Measurements from ENCODE around the gene WFDC5. TPM values are rescaled to one million over a fixed set of nuclear protein-coding genes. Genes with fewer than 3 reads are reported as not detected.
A peak's percentile ranks its signal among the peaks of the same experiment; 100 is the strongest.
"Not testable (repeated sequence)": the region's sequence is repeated elsewhere in the genome, so short reads cannot be mapped to it uniquely, and the experiment has no call there.

The WFDC5 gene
- polyA plus RNA-seq, 1 experiment, result not detected

DNA sequence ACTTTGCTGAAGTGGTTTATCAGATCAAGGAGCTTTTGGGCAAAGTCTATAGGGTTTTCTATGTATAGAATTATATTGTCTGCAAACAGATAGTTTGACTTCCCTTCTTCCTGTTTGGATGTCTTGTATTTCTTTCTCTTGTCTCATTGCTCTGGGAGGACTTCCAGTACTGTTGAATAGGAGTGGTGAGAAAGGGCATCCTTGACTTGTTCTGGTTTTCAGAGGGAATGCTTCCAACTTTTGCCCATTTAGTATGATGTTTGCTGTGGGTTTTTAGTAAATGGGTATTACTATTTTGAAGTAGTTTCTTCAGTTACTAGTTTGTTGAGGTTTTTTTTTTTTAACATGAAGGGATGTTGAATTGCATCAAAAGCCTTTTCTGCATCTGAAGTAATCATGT lies 50.2 kb downstream of the WFDC5 start:
- POLR2A ChIA-PET, result no interaction called here
- H3K9me3 ChIP-seq (ENCODE audit: control insufficient read depth, insufficient read depth, low read length), result no peaks in the 10 kb centered on the region
- H3K27ac ChIP-seq (ENCODE audit: low read depth, low read length), result no peak overlapping the region
- TF ChIP-seq, protein P1, sequence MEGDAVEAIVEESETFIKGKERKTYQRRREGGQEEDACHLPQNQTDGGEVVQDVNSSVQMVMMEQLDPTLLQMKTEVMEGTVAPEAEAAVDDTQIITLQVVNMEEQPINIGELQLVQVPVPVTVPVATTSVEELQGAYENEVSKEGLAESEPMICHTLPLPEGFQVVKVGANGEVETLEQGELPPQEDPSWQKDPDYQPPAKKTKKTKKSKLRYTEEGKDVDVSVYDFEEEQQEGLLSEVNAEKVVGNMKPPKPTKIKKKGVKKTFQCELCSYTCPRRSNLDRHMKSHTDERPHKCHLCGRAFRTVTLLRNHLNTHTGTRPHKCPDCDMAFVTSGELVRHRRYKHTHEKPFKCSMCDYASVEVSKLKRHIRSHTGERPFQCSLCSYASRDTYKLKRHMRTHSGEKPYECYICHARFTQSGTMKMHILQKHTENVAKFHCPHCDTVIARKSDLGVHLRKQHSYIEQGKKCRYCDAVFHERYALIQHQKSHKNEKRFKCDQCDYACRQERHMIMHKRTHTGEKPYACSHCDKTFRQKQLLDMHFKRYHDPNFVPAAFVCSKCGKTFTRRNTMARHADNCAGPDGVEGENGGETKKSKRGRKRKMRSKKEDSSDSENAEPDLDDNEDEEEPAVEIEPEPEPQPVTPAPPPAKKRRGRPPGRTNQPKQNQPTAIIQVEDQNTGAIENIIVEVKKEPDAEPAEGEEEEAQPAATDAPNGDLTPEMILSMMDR (IDR thresholded peaks at IDR 0.05; ENCODE audit: low read depth, low read length), result no peak
- no peak overlapping the region for H3K4me3 ChIP-seq (ENCODE audit: low read depth, low read length)
- no peak for DNase-seq (ENCODE audit: low read depth, low spot score)
- H3K27me3 ChIP-seq (ENCODE audit: control insufficient read depth, insufficient read depth, low read length), result no peaks in the 10 kb centered on the region
- CTCF ChIA-PET, result interaction anchor here (0.6 to 1.4 kb wide), 3 partner anchors 20 to 31 kb away, joined by 3 read pairs; no protein-coding TSS in a partner anchor

DNA sequence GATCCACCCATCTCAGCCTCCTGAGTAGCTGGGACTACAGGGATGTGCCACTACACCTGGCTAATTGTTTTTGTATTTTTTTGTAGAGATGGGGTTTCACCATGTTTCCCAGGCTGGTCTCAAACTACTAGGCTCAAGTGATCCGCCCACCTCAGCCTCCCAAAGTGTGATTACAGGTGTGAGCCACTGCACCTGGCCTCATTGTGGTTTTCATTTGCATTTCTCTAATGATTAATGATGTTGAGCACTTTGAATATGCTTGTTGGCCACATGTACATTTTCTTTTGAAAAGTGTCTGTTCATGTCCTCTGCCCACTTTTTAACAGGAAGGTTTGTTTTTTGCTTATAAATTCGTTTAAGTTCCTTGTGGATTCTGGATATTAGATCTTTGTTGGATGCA lies 51.9 kb downstream of the WFDC5 start:
- H3K27ac ChIP-seq (ENCODE audit: low read depth, low read length); H3K9me3 ChIP-seq (ENCODE audit: control insufficient read depth, insufficient read depth, low read length); H3K27me3 ChIP-seq (ENCODE audit: control insufficient read depth, insufficient read depth, low read length); H3K4me3 ChIP-seq (ENCODE audit: low read depth, low read length); DNase-seq (ENCODE audit: low read depth, low spot score); POLR2A ChIA-PET: not testable (repeated sequence)
- CTCF ChIA-PET, result interaction anchor here (0.6 to 1.4 kb wide), 2 partner anchors 20 to 714 kb away, joined by 3 to 4 read pairs; no protein-coding TSS in a partner anchor

DNA sequence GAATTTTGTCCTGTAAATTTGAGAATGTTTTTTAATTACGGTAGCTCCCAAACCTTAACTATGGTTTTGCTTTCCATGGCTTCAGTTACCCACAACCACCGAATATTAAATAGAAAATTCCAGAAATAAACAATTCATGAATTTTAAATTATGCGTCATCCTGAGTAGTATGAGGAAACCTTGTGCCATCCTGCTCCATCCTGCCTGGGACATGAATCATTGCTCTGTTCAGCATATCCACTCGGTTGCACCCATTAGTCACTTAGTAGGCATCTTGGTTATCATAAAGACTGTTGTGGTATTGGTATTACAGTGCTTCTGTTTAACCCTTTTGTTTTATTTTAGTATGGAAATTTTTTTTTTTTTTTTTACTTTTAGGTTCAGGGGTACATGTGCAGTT lies 53.7 kb downstream of the WFDC5 start:
- ChIA-PET CTCF (interaction anchor here (1.5 to 2.6 kb wide), 2 partner anchors 34 to 232 kb away, joined by 3 to 8 read pairs; no protein-coding TSS in a partner anchor), POLR2A (interaction anchor here (1.0 kb wide), 1 partner anchor 17 kb away, joined by 3 read pairs; no protein-coding TSS in a partner anchor)
- no peak overlapping the region for H3K4me3 ChIP-seq (ENCODE audit: low read depth, low read length)
- no peaks in the 10 kb centered on the region for H3K27me3 ChIP-seq (ENCODE audit: control insufficient read depth, insufficient read depth, low read length)
- DNase-seq (ENCODE audit: low read depth, low spot score), result peak; percentile 51
- H3K9me3 ChIP-seq (ENCODE audit: control insufficient read depth, insufficient read depth, low read length), result no peaks in the 10 kb centered on the region
- TF ChIP-seq, protein P1 (IDR thresholded peaks at IDR 0.05; ENCODE audit: low read depth, low read length), result no peak
- H3K27ac ChIP-seq (ENCODE audit: low read depth, low read length), result no peak overlapping the region

DNA sequence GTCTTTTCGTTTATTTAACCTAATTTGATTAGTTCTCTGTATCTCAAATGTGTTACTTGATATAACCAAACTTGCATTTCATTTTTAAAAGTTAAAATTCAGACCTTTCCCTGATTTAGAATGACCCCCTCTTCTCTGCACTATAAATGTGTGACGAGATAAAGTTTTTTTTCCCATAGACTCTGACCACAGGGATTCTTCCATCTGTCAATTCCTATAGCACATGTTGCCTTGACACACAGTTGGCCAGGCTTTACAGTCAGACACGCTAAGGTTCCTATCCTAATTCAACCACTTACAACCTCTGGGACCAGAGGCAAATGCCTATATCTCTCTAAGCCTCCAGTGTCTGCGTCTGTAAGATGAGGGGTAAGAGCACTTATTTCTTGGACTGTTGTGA lies 54.7 kb downstream of the WFDC5 start:
- Histone ChIP-seq H3K4me3 (ENCODE audit: low read depth, low read length) (no peak overlapping the region), H3K9me3 (ENCODE audit: control insufficient read depth, insufficient read depth, low read length) (no peaks in the 10 kb centered on the region), H3K27me3 (ENCODE audit: control insufficient read depth, insufficient read depth, low read length) (no peaks in the 10 kb centered on the region), H3K27ac (ENCODE audit: low read depth, low read length) (no peak overlapping the region)
- no peak for DNase-seq (ENCODE audit: low read depth, low spot score)
- ChIA-PET CTCF (interaction anchor here (0.9 to 2.6 kb wide), 4 partner anchors 11 to 233 kb away, joined by 3 to 15 read pairs (median 6); no protein-coding TSS in a partner anchor), POLR2A (no interaction called here)
- TF ChIP-seq, protein P1 (IDR thresholded peaks at IDR 0.05; ENCODE audit: low read depth, low read length), result no peak

Other genes with a start within 250 kb of the WFDC5 start
- 148 and 178 TPM in 2 replicates for gene YWHAB, start 229.5 kb downstream of the WFDC5 start, polyA plus RNA-seq (2011; rRNA removed)
- gene PABPC1L, start 205.1 kb downstream of the WFDC5 start, polyA plus RNA-seq (2011; rRNA removed), result 20.7 and 25.9 TPM in 2 replicates
- gene TOMM34, start 154.8 kb downstream of the WFDC5 start, polyA plus RNA-seq (2011; rRNA removed), result 31.8 and 38.7 TPM in 2 replicates
- gene STK4, start 148.7 kb downstream of the WFDC5 start, polyA plus RNA-seq (2011; rRNA removed), result 18.9 and 25.1 TPM in 2 replicates
- 0.30 and 0.31 TPM in 2 replicates for gene KCNS1, start 14.0 kb downstream of the WFDC5 start, polyA plus RNA-seq (2011; rRNA removed)
- gene WFDC12, start 9.3 kb upstream of the WFDC5 start, polyA plus RNA-seq (2011; rRNA removed), result not detected in 2 replicates
- gene PI3, start 59.7 kb upstream of the WFDC5 start, polyA plus RNA-seq (2011; rRNA removed), result not detected in 2 replicates
- gene SEMG1, start 91.9 kb upstream of the WFDC5 start, polyA plus RNA-seq (2011; rRNA removed), result not detected in 2 replicates
- not detected in 2 replicates for gene SEMG2, start 106.2 kb upstream of the WFDC5 start, polyA plus RNA-seq (2011; rRNA removed)
- not detected in 2 replicates for gene SLPI, start 139.4 kb upstream of the WFDC5 start, polyA plus RNA-seq (2011; rRNA removed)
- not detected in 2 replicates for gene RBPJL, start 191.7 kb upstream of the WFDC5 start, polyA plus RNA-seq (2011; rRNA removed)
- gene MATN4, start 193.1 kb upstream of the WFDC5 start, polyA plus RNA-seq (2011; rRNA removed), result 0.04 TPM in 1 of 2 replicates, not detected in the other
- gene SDC4, start 233.2 kb upstream of the WFDC5 start, polyA plus RNA-seq (2011; rRNA removed), result 177 and 204 TPM in 2 replicates
- 25.1 and 33.4 TPM in 2 replicates for gene SYS1, start 248.0 kb upstream of the WFDC5 start, polyA plus RNA-seq (2011; rRNA removed)